ENCODE results near the gene APRT. TPM values are rescaled to one million over a fixed set of nuclear protein-coding genes. Genes with fewer than 3 reads are reported as not detected.

APRT gene
- total and polyA plus RNA-seq, 2 of the 8 experiments (the other 6 are each of a cell fraction or from before 2014, with no cell fraction given): 221 to 267 TPM

DNA sequence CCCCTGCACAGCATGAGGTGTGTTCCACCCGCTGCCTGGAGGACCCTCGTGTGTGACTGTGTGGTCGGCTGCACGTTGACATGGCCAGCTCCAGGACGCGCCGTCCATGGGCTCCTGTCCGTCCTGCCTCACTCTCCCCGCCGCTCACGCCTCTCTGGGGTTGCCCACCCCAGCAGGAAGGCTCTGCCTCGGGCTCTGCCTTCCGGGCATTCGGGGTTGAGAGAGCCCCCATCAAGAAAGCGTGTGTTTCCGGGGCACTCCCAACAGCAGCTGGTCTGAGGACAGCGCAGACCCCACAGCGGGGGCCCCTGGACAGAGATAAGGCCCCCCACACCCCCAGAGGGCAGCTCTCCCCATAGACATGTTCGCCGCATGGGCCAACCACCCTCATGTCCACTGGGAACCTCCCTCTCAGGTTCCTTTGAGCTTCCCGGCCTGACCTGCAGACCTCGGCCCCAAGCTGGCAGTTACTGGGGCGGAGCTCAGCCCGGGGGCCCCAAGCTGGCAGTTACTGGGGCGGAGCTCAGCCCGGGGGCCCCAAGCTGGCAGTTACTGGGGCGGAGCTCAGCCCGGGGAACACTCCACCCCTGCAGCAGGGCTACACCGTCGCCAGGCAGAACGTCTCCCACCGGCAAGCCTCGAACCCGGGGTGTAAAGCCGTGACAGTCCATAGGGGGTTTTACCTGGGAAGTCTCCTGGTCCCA is 18.3 kb downstream of the APRT start (continued):
- TF ChIP-seq MAX (IDR thresholded peaks at IDR 0.05): no peak
- no peak for TF ChIP-seq CHD2 (IDR thresholded peaks at IDR 0.05; ENCODE audit: low read length)

Data from H1 (cell line).